ENCODE data around the gene EIF3F.

GRCh38 chr11:8049084-8049483 lies 61.9 kb downstream of the EIF3F start:
- TF ChIP-seq EZH2phosphoT487 (IDR thresholded peaks at IDR 0.05) (no peak), CTCF (IDR thresholded peaks at IDR 0.05) (no peak)

Data from neural progenitor cell (in vitro differentiated cells).